Measurements from ENCODE around the gene DNHD1. TPM values are rescaled to one million over a fixed set of nuclear protein-coding genes. Genes with fewer than 3 reads are reported as not detected.

Gene DNHD1
- total RNA-seq, 6 experiments from 2014 or later, result 1.9 to 10.3 (median 6.1) TPM

GRCh38 chr11:6538945-6539344 is 41.9 kb downstream of the DNHD1 start:
- ATAC-seq (no peak), DNase-seq (no peak)
- H3K4me3 ChIP-seq, result no peak overlapping the region
- H3K27me3 ChIP-seq, result no peaks in the 10 kb centered on the region
- no peak overlapping the region for H3K27ac ChIP-seq
- no peaks in the 10 kb centered on the region for H3K4me1 ChIP-seq
- WGBS (ENCODE audit: insufficient coverage, low coverage, low lambda C conversion rate, missing lambda C conversion rate), result 100% methylated on average over 2 of the region's 3 CpGs
- intact Hi-C loops (cut with DNase I), result loop anchor here (10.0 kb wide), 1 partner anchor 146 kb away; the partner anchor contains the start of gene MRPL17 (in 2 of the 2)
- H3K9me3 ChIP-seq, result no peaks in the 10 kb centered on the region
- TF ChIP-seq, protein P1, sequence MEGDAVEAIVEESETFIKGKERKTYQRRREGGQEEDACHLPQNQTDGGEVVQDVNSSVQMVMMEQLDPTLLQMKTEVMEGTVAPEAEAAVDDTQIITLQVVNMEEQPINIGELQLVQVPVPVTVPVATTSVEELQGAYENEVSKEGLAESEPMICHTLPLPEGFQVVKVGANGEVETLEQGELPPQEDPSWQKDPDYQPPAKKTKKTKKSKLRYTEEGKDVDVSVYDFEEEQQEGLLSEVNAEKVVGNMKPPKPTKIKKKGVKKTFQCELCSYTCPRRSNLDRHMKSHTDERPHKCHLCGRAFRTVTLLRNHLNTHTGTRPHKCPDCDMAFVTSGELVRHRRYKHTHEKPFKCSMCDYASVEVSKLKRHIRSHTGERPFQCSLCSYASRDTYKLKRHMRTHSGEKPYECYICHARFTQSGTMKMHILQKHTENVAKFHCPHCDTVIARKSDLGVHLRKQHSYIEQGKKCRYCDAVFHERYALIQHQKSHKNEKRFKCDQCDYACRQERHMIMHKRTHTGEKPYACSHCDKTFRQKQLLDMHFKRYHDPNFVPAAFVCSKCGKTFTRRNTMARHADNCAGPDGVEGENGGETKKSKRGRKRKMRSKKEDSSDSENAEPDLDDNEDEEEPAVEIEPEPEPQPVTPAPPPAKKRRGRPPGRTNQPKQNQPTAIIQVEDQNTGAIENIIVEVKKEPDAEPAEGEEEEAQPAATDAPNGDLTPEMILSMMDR (IDR thresholded peaks at IDR 0.05), result no peak
- TF ChIP-seq POLR2A (IDR thresholded peaks at IDR 0.05), result no peak
- no peaks in the 10 kb centered on the region for H3K36me3 ChIP-seq

DNA sequence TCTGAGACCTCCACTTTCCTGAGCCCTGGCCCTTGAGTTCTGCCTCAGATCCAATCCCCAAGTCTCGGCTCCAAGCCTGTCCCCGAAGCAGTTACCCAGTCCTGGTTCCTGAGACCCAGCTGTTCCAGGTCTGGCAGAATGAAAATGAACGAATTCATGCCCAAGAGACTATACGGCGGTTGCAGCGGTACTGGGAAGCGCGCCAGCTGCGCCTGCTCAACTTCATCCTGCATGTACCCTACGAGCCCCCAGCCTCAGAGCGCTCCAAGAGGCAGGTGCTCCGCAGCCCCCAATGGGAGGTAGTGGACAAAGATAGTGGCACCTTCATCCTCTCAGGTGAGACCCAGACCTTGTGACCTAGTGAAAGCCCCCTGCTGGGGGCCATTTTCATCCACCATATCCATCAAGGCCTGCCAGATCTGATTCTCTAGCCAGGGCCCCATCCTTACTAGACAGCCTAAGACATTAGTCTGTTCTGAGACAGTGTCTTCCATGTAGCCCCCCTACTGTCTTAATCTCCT is 42.7 kb downstream of the DNHD1 start:
- ATAC-seq (no peak), DNase-seq (no peak)
- H3K36me3 ChIP-seq, result no peaks in the 10 kb centered on the region
- no peak overlapping the region for H3K4me3 ChIP-seq
- TF ChIP-seq POLR2A (IDR thresholded peaks at IDR 0.05), result no peak
- TF ChIP-seq, protein P1 (IDR thresholded peaks at IDR 0.05), result no peak
- intact Hi-C loops (cut with DNase I), result loop anchor here (10.0 kb wide), 1 partner anchor 145 kb away; the partner anchor contains the start of gene MRPL17 (in 2 of the 2)
- no peaks in the 10 kb centered on the region for H3K9me3 ChIP-seq
- no peaks in the 10 kb centered on the region for H3K4me1 ChIP-seq
- WGBS (ENCODE audit: insufficient coverage, low coverage, low lambda C conversion rate, missing lambda C conversion rate), result no CpG with 5 or more reads among the region's 12 CpGs
- no peak overlapping the region for H3K27ac ChIP-seq
- H3K27me3 ChIP-seq, result no peaks in the 10 kb centered on the region

GRCh38 chr11:6541356-6541755 is 44.3 kb downstream of the DNHD1 start:
- no peaks in the 10 kb centered on the region for H3K27me3 ChIP-seq
- no peaks in the 10 kb centered on the region for H3K36me3 ChIP-seq
- ATAC-seq (no peak), DNase-seq (no peak)
- H3K4me3 ChIP-seq, result no peak overlapping the region
- TF ChIP-seq POLR2A (IDR thresholded peaks at IDR 0.05), result no peak
- TF ChIP-seq, protein P1 (IDR thresholded peaks at IDR 0.05), result no peak
- no peak overlapping the region for H3K27ac ChIP-seq
- no peaks in the 10 kb centered on the region for H3K4me1 ChIP-seq
- no peaks in the 10 kb centered on the region for H3K9me3 ChIP-seq
- intact Hi-C loops (cut with DNase I), result no loop called here
- WGBS (ENCODE audit: insufficient coverage, low coverage, low lambda C conversion rate, missing lambda C conversion rate), result 66% methylated on average over 4 of the region's 4 CpGs

DNA sequence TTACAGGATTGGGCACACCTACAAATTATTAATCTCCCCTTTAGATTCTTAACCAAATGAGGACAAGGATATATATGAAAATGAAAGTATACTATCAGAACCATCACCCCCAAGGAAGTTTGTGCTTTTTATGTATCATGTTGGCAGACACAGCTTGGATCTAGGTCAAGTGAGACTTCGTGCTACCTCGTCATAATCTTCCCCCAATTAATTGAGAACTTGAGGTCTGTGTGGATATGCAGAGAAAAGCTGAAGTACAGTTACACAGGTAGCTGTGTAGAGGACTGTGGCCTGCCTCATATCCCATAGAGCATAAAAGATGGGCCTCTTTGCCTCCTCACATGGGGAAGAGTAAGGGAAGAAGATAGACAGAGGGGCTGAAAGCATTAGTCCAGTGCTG is 45.6 kb downstream of the DNHD1 start:
- H3K4me1 ChIP-seq, result no peaks in the 10 kb centered on the region
- H3K4me3 ChIP-seq, result no peak overlapping the region
- H3K27ac ChIP-seq, result no peak overlapping the region
- intact Hi-C loops (cut with DNase I), result no loop called here
- DNase-seq (no peak), ATAC-seq (no peak)
- WGBS (ENCODE audit: insufficient coverage, low coverage, low lambda C conversion rate, missing lambda C conversion rate), result 55% methylated on average over 2 of the region's 2 CpGs
- no peaks in the 10 kb centered on the region for H3K9me3 ChIP-seq
- H3K36me3 ChIP-seq, result no peaks in the 10 kb centered on the region
- no peaks in the 10 kb centered on the region for H3K27me3 ChIP-seq
- TF ChIP-seq POLR2A (IDR thresholded peaks at IDR 0.05), result no peak
- TF ChIP-seq, protein P1 (IDR thresholded peaks at IDR 0.05), result no peak
